GM12878 (cell line): ENCODE results near the gene HOXA10. TPM values are rescaled to one million over a fixed set of nuclear protein-coding genes. Genes with fewer than 3 reads are reported as not detected.

Source experiments
- ATAC-seq: fragments of 200-7000 bp; cut with Tn5 transposase; 3 replicates; pipeline ENCODE4 v1.9.1; 2020; ENCODE audit warnings: mild to moderate bottlenecking, moderate library complexity
- BruUV-seq: library from RNA; stranded (reverse); fragments of 400-500 nt; replicated peaks from 2 replicates; lab custom pipeline; 2021; lab: Mats Ljungman, UMichigan
- CTCF ChIA-PET: fragments of 300-600 bp; sonication (Branson Sonifier 250); formaldehyde crosslinking; extraction: SDS; loops from one replicate; lab custom pipeline; 2021; ENCODE audit warnings: inconsistent platforms; lab: Yijun Ruan, JAX
- POLR2A ChIA-PET: fragments of 350-600 bp; formaldehyde crosslinking; extraction: SDS; loops from one replicate; lab custom pipeline; 2021; ENCODE audit warnings: inconsistent platforms; lab: Charles Lee
- RAD21 ChIA-PET: fragments of 300-600 bp; sonication (Branson Sonifier 250); formaldehyde crosslinking; loops from one replicate; lab custom pipeline; 2023; ENCODE audit warnings: antibody characterized with exemption; ENCODE audit not compliant: unreplicated experiment; lab: Charles Lee
- SMC1A ChIA-PET: fragments of 300-600 bp; sonication (Branson Sonifier 250); formaldehyde crosslinking; loops from one replicate; lab custom pipeline; 2023; ENCODE audit not compliant: unreplicated experiment, uncharacterized antibody; lab: Charles Lee
- DNase-seq: peaks from one replicate; pipeline ENCODE4 v3.0.0-alpha.2; 2011; ENCODE audit warnings: low read depth, low spot score
- FAIRE-seq: peaks from 3 replicates; lab custom pipeline; 2011; peaks lifted over from hg19 to GRCh38; lab: Jason Lieb, UNC
- H2AFZ ChIP-seq: 2 replicates; pipeline ENCODE4 v1.6.0; 2011; ENCODE audit warnings: low read depth, low read length, control low read depth; ENCODE audit not compliant: control insufficient read depth
- H3K27ac ChIP-seq: 2 replicates; pipeline ENCODE4 v1.5.1; 2011; ENCODE audit warnings: control low read depth; ENCODE audit not compliant: control insufficient read depth, insufficient read depth
- H3K27me3 ChIP-seq, 2 experiments: replicated peaks in 1 of 2; 2 replicates each; pipeline versions ENCODE4 v1.6.0 to v1.6.1; 2011; ENCODE audit warnings: low read length in 1 of 2; ENCODE audit not compliant: control insufficient read depth in 2 of 2, insufficient read depth in 2 of 2
- H3K36me3 ChIP-seq, 2 experiments: 2 replicates each; pipeline ENCODE4 v1.5.1; 2011; ENCODE audit warnings: low read length in 1 of 2; ENCODE audit not compliant: control insufficient read depth in 2 of 2, insufficient read depth in 2 of 2
- H3K4me1 ChIP-seq: 2 replicates; pipeline ENCODE4 v1.6.1; 2011; ENCODE audit warnings: mild to moderate bottlenecking, low read length, moderate library complexity, mixed read lengths; ENCODE audit not compliant: control insufficient read depth, insufficient read depth
- H3K4me2 ChIP-seq: 2 replicates; pipeline ENCODE4 v1.6.0; 2011; ENCODE audit warnings: control low read depth; ENCODE audit not compliant: control insufficient read depth, insufficient read depth
- H3K4me3 ChIP-seq: fragments of 200-600 bp; sonication (generic); 2 replicates; pipeline ENCODE4 v1.5.1; 2016
- H3K79me2 ChIP-seq: 2 replicates; pipeline ENCODE4 v1.6.0; 2011; ENCODE audit warnings: low read length; ENCODE audit not compliant: control insufficient read depth, insufficient read depth
- H3K9ac ChIP-seq: 2 replicates; pipeline ENCODE4 v1.8.0; 2011; ENCODE audit warnings: low read length, control low read depth, mixed read lengths; ENCODE audit not compliant: control insufficient read depth, insufficient read depth
- H3K9me3 ChIP-seq: replicated peaks from 3 replicates; pipeline ENCODE4 v1.5.1; 2011; ENCODE audit warnings: mild to moderate bottlenecking, low read length; ENCODE audit not compliant: control insufficient read depth, insufficient read depth
- H4K20me1 ChIP-seq: 2 replicates; pipeline ENCODE4 v1.6.0; 2011; ENCODE audit not compliant: control insufficient read depth, insufficient read depth
- BCL11A ChIP-seq: IDR thresholded peaks from 2 replicates; pipeline ENCODE4 v1.6.1; 2011; ENCODE audit warnings: low read depth, low read length
- CHD1 ChIP-seq: IDR thresholded peaks from 2 replicates; pipeline ENCODE4 v1.6.1; 2012; ENCODE audit warnings: low read depth, low read length, improper control_type of control experiment
- CREM ChIP-seq: IDR thresholded peaks from 2 replicates; pipeline ENCODE4 v1.6.1; 2014; ENCODE audit warnings: antibody characterized with exemption, low read depth
- FOXM1 ChIP-seq: IDR thresholded peaks from 2 replicates; pipeline ENCODE4 v1.6.1; 2012; ENCODE audit warnings: low read depth, mild to moderate bottlenecking, inconsistent platforms, low read length, moderate library complexity
- HDGF ChIP-seq: fragments of 450-650 bp; IDR thresholded peaks from 2 replicates; pipeline ENCODE4 v1.6.1; 2016; ENCODE audit warnings: antibody characterized with exemption
- JUND ChIP-seq: IDR thresholded peaks from 2 replicates; pipeline ENCODE4 v1.6.1; 2012; ENCODE audit warnings: low read depth, mild to moderate bottlenecking, low read length, improper control_type of control experiment, moderate library complexity
- NFIC ChIP-seq: IDR thresholded peaks from 2 replicates; pipeline ENCODE4 v1.6.1; 2012; ENCODE audit warnings: low read depth, mild to moderate bottlenecking, inconsistent platforms, low read length, moderate library complexity
- NFXL1 ChIP-seq: fragments of 450-650 bp; IDR thresholded peaks from 2 replicates; pipeline ENCODE4 v1.6.1; 2017; ENCODE audit warnings: antibody characterized with exemption, mild to moderate bottlenecking, borderline replicate concordance
- POLR2AphosphoS2 ChIP-seq: IDR thresholded peaks from 2 replicates; pipeline ENCODE4 v1.6.1; 2011; ENCODE audit warnings: low read depth, mild to moderate bottlenecking, low read length, improper control_type of control experiment, moderate library complexity
- SMC3 ChIP-seq: IDR thresholded peaks from 2 replicates; pipeline ENCODE4 v1.6.1; 2011; ENCODE audit warnings: low read length, improper control_type of control experiment, borderline replicate concordance
- TCF12 ChIP-seq: IDR thresholded peaks from 2 replicates; pipeline ENCODE4 v1.6.1; 2011; ENCODE audit warnings: low read depth, mild to moderate bottlenecking, low read length
- WRNIP1 ChIP-seq: IDR thresholded peaks from 2 replicates; pipeline ENCODE4 v1.6.1; 2011; ENCODE audit warnings: low read depth, low read length, improper control_type of control experiment, borderline replicate concordance
- ZNF207 ChIP-seq: fragments of 450-650 bp; IDR thresholded peaks from 2 replicates; pipeline ENCODE4 v1.6.1; 2014; ENCODE audit warnings: antibody characterized with exemption, mild to moderate bottlenecking, borderline replicate concordance
- ZNF622 ChIP-seq: fragments of 450-650 bp; IDR thresholded peaks from 2 replicates; pipeline ENCODE4 v1.6.1; 2017; ENCODE audit warnings: mild to moderate bottlenecking, inconsistent platforms
- WGBS: methylation state at CpG from one replicate; pipeline ENCODE4 v1.1.6; 2016; ENCODE audit warnings: low lambda C conversion rate; ENCODE audit not compliant: insufficient replicate concordance, insufficient coverage; ENCODE audit errors: missing lambda C conversion rate; 5-methylcytosine and 5-hydroxymethylcytosine counted together
- in situ Hi-C: fragments of 300-500 bp; cut with MboI; formaldehyde crosslinking; loops from 9 replicates; pipeline ENCODE4 v1.14.3; 2018; ENCODE audit warnings: mixed read lengths
- intact Hi-C: fragments of 100-400 bp; cut with micrococcal nuclease; formaldehyde crosslinking; loops from one replicate; pipeline ENCODE4 v1.14.2; 2022; ENCODE audit not compliant: unreplicated experiment
- polyA plus RNA-seq, 11 experiments: library from polyadenylated mRNA; depleted of rRNA in 4 of 11; unstranded in 6 of 11; stranded (reverse) in 5 of 11; fragments of >200 nt; fragmentation: Nextera tagmentation in 4 of 11; fragmentation: Illumina TruSeq in 1 of 11; extraction: Ambion mirVana in 4 of 11; extraction: Trizol in 1 of 11; gene quantifications; 1 replicate in 1 of 11; 2 replicates in 10 of 11; pipeline versions ENCODE4 v1.2.1 to v1.2.3, GENCODE V29; 2011 to 2016; ENCODE audit warnings: inconsistent platforms in 2 of 11, missing spikeins in 2 of 11, low read depth in 1 of 11
- total RNA-seq, 4 experiments: library from RNA; depleted of rRNA in 3 of 4; stranded (reverse); fragments of >200 nt in 3 of 4; fragmentation: Illumina TruSeq in 1 of 4; extraction: Trizol in 1 of 4; gene quantifications; 2 replicates each; pipeline versions ENCODE4 v1.2.1 to v1.2.3, GENCODE V29; 2013 to 2021
- TF ChIP-seq, protein P1 (sequence below), 3 experiments: IDR thresholded peaks in 2 of 3; conservative IDR thresholded peaks in 1 of 3; 2 replicates each; pipeline ENCODE4 v1.5.1; 2011; ENCODE audit warnings: low read depth in 3 of 3, low read length in 3 of 3, mild to moderate bottlenecking in 3 of 3, control low read depth in 2 of 3, moderate library complexity in 2 of 3, inconsistent platforms in 1 of 3, mixed read lengths in 1 of 3; ENCODE audit not compliant: control insufficient read depth in 2 of 3, insufficient read depth in 1 of 3; ENCODE audit errors: extremely low read depth in 1 of 3
- TF ChIP-seq, protein P2 (sequence below): fragments of 450-650 bp; formaldehyde crosslinking; IDR thresholded peaks from 2 replicates; pipeline ENCODE4 v1.4.0; 2022; ENCODE audit warnings: mild to moderate bottlenecking, moderate library complexity
- TF ChIP-seq, protein P3 (sequence below): fragments of 450-650 bp; IDR thresholded peaks from 2 replicates; pipeline ENCODE4 v1.6.1; 2016; ENCODE audit warnings: mild to moderate bottlenecking

Gene HOXA10
- total and polyA plus RNA-seq, 10 of the 15 experiments (the other 5 are each of a cell fraction or from before 2014, with no cell fraction given): not detected

DNA sequence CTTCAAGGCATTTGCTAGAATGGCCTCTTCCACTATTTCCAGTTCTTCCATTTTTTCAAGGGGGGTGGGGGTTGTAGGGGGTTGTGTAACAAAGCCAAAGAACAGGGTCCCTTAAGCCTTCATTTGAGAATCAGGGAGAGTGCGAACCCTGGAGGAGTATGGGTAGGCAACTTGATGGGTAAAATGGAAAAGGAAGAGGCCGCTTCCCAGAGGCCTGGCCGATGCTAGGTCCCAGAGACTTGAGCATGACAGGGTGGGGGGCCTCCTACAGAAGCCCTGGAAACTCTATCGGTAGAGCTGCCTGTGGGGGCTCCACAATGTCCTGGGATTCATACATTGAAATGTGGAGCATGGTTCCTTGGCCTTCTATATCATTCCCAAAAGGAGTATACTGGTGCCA lies 34.9 kb upstream of the HOXA10 start (continued):
- TF ChIP-seq, protein P1, sequence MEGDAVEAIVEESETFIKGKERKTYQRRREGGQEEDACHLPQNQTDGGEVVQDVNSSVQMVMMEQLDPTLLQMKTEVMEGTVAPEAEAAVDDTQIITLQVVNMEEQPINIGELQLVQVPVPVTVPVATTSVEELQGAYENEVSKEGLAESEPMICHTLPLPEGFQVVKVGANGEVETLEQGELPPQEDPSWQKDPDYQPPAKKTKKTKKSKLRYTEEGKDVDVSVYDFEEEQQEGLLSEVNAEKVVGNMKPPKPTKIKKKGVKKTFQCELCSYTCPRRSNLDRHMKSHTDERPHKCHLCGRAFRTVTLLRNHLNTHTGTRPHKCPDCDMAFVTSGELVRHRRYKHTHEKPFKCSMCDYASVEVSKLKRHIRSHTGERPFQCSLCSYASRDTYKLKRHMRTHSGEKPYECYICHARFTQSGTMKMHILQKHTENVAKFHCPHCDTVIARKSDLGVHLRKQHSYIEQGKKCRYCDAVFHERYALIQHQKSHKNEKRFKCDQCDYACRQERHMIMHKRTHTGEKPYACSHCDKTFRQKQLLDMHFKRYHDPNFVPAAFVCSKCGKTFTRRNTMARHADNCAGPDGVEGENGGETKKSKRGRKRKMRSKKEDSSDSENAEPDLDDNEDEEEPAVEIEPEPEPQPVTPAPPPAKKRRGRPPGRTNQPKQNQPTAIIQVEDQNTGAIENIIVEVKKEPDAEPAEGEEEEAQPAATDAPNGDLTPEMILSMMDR (IDR thresholded peaks at IDR 0.05 in 2 of 3, conservative IDR thresholded peaks at IDR 0.05 in 1 of 3; ENCODE audit: control insufficient read depth in 2 of 3, extremely low read depth in 1 of 3, insufficient read depth in 1 of 3, low read depth in 3 of 3, low read length in 3 of 3): no peak
- TF ChIP-seq POLR2AphosphoS2 (no peak), CHD1 (no peak), HDGF (no peak)

DNA sequence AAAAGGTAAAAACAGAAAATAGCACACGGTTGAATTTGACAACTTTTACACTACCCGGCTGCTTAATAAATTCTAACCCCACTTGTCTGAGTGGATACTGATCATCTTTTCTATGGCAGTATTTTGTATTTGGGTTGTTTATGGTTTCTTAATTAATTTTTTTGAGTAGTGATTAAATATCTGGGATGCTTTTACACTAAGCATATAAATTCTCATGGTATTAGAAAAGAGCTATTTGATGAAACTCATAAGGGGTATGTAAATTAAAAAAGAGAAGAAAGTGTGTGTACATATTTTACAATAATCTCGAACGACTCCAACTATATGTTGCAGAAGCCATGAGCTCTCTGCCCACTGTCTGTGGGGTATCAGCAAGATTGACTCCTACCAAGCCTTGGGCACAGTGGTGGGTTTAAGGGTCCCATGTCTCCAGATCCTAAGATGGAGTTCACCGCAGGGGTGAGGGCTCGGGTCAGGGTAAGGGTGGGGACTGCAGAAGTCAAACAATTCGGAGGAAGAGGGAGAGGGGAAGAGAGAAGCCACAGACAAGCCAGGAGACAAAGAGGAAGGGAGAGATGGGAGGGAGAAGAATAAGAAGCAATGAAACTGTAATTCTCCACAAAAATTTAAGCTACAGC lies 33.3 kb upstream of the HOXA10 start:
- no peaks in the 10 kb centered on the region for H4K20me1 ChIP-seq
- intact Hi-C loops (no loop called here), in situ Hi-C loops (no loop called here)
- H3K27me3 ChIP-seq: peaks cover 11 to 36% of the 10 kb centered on the region in 2 experiments
- ChIA-PET RAD21 (interaction anchor here (1.4 kb wide), 1 partner anchor 11 kb away, joined by 5 read pairs; no protein-coding TSS in a partner anchor), SMC1A (interaction anchor here (0.5 to 1.4 kb wide), 3 partner anchors 15 to 627 kb away, joined by 3 read pairs; no protein-coding TSS in a partner anchor), POLR2A (no interaction called here), CTCF (interaction anchor here (0.6 to 4.1 kb wide), 5 partner anchors 12 to 714 kb away, joined by 4 to 23 read pairs (median 5); no protein-coding TSS in a partner anchor)
- WGBS: 16% methylated on average over 7 of the region's 7 CpGs
- ATAC-seq (no peak), FAIRE-seq (no peak), DNase-seq (no peak)
- no peaks in the 10 kb centered on the region for H3K36me3 ChIP-seq
- no peaks in the 10 kb centered on the region for H3K79me2 ChIP-seq
- no peak overlapping the region for H3K4me2 ChIP-seq
- H3K9ac ChIP-seq: no peak overlapping the region
- no peak overlapping the region for H2AFZ ChIP-seq
- no TSS peak for BruUV-seq
- no peak overlapping the region for H3K4me3 ChIP-seq
- no peak overlapping the region for H3K27ac ChIP-seq
- H3K4me1 ChIP-seq: no peaks in the 10 kb centered on the region
- no peaks in the 10 kb centered on the region for H3K9me3 ChIP-seq
- TF ChIP-seq ZNF622 (no peak), SMC3 (no peak), CREM (no peak), NFIC (no peak), TCF12 (no peak), BCL11A (no peak), ZNF207 (no peak), NFXL1 (no peak), WRNIP1 (no peak), JUND (no peak), FOXM1 (no peak)
- TF ChIP-seq, protein P2, sequence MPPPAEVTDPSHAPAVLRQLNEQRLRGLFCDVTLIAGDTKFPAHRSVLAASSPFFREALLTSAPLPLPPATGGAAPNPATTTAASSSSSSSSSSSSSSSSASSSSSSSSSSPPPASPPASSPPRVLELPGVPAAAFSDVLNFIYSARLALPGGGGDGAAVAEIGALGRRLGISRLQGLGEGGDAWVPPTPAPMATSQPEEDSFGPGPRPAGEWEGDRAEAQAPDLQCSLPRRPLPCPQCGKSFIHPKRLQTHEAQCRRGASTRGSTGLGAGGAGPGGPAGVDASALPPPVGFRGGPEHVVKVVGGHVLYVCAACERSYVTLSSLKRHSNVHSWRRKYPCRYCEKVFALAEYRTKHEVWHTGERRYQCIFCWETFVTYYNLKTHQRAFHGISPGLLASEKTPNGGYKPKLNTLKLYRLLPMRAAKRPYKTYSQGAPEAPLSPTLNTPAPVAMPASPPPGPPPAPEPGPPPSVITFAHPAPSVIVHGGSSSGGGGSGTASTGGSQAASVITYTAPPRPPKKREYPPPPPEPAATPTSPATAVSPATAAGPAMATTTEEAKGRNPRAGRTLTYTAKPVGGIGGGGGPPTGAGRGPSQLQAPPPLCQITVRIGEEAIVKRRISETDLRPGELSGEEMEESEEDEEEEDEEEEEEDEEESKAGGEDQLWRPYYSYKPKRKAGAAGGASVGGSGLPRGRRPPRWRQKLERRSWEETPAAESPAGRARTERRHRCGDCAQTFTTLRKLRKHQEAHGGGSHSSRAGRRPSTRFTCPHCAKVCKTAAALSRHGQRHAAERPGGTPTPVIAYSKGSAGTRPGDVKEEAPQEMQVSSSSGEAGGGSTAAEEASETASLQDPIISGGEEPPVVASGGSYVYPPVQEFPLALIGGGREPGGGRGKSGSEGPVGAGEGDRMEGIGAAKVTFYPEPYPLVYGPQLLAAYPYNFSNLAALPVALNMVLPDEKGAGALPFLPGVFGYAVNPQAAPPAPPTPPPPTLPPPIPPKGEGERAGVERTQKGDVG (CRISPR knock-in tag): no peak
- TF ChIP-seq, protein P3, sequence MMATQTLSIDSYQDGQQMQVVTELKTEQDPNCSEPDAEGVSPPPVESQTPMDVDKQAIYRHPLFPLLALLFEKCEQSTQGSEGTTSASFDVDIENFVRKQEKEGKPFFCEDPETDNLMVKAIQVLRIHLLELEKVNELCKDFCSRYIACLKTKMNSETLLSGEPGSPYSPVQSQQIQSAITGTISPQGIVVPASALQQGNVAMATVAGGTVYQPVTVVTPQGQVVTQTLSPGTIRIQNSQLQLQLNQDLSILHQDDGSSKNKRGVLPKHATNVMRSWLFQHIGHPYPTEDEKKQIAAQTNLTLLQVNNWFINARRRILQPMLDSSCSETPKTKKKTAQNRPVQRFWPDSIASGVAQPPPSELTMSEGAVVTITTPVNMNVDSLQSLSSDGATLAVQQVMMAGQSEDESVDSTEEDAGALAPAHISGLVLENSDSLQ: no peak
